Measurements from ENCODE around the gene RLBP1.

The RLBP1 gene

DNA sequence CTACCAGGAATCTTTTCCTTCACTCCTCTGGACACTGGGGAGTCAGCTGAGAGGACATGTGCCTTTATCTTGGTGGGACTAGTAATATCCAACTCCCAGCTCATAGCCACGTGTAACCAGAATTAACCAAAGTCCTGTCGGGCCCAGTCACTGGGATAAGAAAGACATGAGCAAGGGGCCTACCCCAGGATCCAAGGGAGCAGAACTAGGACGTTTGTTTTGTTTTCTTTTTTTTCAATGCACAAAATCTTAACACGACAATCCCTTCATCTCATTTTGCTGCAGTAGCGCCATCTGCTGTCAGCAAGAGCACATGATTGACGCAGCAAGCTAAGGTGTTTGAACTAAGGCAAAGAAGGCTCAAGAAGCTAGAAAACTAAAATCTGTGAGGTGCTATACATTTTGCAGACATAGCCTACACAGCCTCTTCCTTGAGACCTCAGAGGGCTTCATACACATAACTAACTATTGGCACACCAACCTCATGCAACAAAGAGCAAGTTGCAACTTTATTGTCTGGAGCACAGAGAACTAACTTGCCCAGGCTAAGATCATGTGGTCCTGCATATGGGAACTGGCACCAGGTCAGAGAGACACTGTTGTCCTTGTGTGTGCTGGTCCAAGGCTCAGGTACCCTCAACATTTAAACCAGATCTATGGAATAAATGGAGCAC is 43.6 kb downstream of the RLBP1 start:
- DNase-seq = peak; percentile 56

DNA sequence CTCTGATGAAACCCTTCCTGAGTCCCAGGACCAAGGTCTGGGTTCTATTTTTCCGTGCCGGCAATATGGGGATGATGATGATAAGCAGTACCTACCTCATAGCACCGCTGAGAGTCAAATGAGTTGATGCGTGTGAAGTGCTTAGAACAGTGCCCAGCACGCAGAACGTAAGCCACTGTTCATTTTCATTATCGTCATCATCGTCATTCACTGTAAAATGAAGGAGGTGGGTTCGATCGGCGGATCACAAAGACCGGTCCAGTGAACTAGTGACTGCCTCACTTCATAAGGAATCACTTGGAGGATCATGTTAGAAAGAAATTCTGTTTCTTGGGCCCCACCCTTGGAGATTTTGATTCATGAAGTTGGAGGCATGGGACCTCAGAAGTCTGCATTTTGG is 44.3 kb downstream of the RLBP1 start:
- DNase-seq = no peak

- DNase-seq = no peak
Observed at GRCh38 chr15:89175617-89176191, 45.7 kb downstream of the RLBP1 start.

- DNase-seq = no peak
Observed at GRCh38 chr15:89174476-89174875, 46.9 kb downstream of the RLBP1 start.

GRCh38 chr15:89172921-89173320 is 48.5 kb downstream of the RLBP1 start:
- no peak for DNase-seq

- DNase-seq = peak; percentile 27
Observed at GRCh38 chr15:89171136-89172072, 50.0 kb downstream of the RLBP1 start.

- DNase-seq = no peak
Observed at GRCh38 chr15:89170364-89170763, 51.0 kb downstream of the RLBP1 start.

- no peak for DNase-seq
Observed at GRCh38 chr15:89168316-89168833, 53.0 kb downstream of the RLBP1 start.

DNA sequence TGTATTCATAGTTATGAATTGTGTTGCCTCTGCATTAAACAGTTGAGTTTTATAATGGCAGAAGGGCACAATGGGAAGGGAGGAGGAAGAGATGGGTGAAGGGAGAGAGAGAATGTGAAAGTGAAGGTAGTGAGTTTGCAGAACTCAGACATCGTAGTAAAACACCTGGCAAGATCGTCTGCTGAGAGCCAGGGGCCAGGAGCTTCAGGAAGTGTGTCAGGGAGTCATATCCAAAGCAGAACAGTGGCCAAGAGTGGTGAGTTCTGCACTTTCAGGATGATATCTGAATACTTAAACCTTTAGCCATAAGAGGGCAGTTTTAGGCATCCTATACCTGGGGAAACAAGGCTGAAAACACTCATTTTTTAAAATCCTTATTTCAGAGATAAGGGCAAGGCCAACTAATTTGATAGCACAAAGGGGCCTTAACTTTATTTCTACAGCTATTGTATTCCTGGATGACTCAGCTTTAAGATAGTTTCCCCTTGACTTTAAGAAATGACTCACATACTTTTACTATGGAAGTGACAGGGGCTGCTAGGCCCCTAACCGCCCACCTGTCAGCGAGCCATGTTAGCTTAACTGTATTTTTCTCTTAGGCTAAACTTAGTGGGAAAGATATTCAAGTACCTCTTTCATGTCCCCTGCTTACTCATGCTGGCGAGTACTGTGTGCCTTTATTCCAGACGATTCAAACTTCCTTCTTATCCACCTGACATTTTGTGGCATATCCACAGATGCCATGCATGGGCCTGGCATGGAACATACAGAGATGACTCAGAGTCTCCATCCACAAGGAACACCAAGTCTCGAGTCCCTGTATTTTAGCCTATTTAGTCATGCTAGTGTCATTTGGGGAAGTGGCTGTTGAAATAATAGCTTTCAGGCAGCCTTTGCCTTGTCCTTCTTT is 53.9 kb downstream of the RLBP1 start:
- DNase-seq = peak; percentile 38

GRCh38 chr15:89165677-89166076 is 55.7 kb downstream of the RLBP1 start:
- DNase-seq = no peak

GRCh38 chr15:89164712-89165211 is 56.6 kb downstream of the RLBP1 start:
- DNase-seq = no peak

GRCh38 chr15:89163271-89164055 is 57.9 kb downstream of the RLBP1 start:
- no peak for DNase-seq

DNA sequence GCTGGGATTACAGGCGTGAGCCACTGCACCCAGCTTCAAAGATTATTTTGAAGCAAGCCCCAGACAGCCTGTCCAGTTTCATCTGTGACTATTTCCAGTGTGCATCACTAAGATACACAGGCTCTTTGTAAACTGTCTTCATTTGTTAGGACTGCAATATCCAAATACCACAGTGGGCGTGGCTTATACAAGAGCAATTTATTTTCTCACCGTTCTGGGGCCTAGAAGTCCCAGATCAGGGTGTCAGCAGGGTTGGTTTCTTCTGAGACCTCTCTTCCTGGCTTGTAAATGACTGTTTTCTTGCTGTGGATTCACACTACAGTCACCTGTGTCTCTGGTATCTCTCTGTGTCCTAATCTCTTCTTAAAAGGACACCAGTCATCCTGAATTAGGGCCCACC is 59.7 kb downstream of the RLBP1 start:
- no peak for DNase-seq
